Hepatocyte (in vitro differentiated cells): ENCODE data around the gene SP110.

Experiments used
- EZH2 ChIP-seq: fragments of 200-600 bp; sonication (generic); IDR thresholded peaks from 2 replicates; pipeline ENCODE4 v1.6.1; 2016; ENCODE audit warnings: antibody characterized with exemption, mild to moderate bottlenecking, borderline replicate concordance
- EZH2phosphoT487 ChIP-seq: fragments of 200-600 bp; sonication (generic); IDR thresholded peaks from one replicate; pipeline ENCODE4 v1.6.1; 2018; ENCODE audit warnings: antibody characterized with exemption, mild to moderate bottlenecking, low read depth, moderate library complexity; ENCODE audit not compliant: unreplicated experiment, severe bottlenecking
- TF ChIP-seq, protein P1 (sequence below): fragments of 200-600 bp; sonication (generic); IDR thresholded peaks from 2 replicates; pipeline ENCODE4 v1.5.1; 2016; ENCODE audit warnings: antibody characterized with exemption, mild to moderate bottlenecking; ENCODE audit not compliant: poor library complexity

DNA sequence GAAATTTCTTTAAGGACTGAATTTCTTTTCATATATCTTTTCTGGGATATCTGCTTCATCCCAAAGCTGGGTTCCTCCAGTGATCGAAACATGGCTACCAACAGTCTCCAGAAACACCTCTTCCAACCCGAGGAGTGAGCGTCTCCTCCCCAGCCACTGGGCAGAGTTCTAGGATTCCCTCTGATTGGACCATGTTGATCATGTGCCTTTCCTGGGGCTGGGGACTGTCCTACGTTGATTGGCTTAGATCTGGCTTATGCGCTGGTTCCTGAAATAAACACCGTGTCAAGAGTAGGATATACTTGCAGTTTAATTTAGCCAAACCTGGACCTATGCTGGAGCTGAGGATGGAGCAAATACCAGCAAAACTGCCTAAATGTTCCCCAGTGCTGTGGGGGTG, 95.5 kb downstream of the SP110 start:
- TF ChIP-seq EZH2phosphoT487 (no peak), EZH2 (no peak)
- TF ChIP-seq, protein P1, sequence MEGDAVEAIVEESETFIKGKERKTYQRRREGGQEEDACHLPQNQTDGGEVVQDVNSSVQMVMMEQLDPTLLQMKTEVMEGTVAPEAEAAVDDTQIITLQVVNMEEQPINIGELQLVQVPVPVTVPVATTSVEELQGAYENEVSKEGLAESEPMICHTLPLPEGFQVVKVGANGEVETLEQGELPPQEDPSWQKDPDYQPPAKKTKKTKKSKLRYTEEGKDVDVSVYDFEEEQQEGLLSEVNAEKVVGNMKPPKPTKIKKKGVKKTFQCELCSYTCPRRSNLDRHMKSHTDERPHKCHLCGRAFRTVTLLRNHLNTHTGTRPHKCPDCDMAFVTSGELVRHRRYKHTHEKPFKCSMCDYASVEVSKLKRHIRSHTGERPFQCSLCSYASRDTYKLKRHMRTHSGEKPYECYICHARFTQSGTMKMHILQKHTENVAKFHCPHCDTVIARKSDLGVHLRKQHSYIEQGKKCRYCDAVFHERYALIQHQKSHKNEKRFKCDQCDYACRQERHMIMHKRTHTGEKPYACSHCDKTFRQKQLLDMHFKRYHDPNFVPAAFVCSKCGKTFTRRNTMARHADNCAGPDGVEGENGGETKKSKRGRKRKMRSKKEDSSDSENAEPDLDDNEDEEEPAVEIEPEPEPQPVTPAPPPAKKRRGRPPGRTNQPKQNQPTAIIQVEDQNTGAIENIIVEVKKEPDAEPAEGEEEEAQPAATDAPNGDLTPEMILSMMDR = no peak
